SW480 (cell line): ENCODE measurements around the gene KRTAP19-3.

Source experiments
- DNase-seq: peaks from one replicate; pipeline ENCODE4 v3.0.0-alpha.2; 2016; ENCODE audit warnings: low spot score

KRTAP19-3 gene

DNA sequence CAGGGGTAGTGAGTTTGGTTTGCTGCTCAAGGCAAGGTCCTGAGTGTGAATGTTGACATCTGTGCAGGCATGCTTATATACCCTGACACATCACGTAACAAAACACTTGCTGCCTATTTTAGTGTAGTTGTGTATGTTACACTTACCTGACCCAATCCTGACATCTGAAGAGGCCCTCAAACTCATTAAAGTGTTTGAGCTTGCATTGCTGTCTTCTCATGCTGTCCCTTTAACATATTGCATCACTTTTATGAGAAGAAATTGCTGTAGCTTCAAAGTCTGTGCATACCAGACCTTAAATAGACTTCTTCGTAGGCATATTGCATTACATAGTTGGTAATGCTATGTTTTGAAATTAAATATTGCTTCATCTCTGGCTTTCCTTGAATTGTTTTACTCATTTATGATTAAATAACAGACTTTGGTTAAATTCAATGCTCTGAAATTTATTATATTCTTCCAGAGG is at the start of gene KRTAP19-3:
Gene KRTAP19-3, minus strand, starts transcription at position 51 of the 466 bp plus-strand sequence. CDS start 56 bp downstream, outside the sequence.
- DNase-seq: no peak

DNA sequence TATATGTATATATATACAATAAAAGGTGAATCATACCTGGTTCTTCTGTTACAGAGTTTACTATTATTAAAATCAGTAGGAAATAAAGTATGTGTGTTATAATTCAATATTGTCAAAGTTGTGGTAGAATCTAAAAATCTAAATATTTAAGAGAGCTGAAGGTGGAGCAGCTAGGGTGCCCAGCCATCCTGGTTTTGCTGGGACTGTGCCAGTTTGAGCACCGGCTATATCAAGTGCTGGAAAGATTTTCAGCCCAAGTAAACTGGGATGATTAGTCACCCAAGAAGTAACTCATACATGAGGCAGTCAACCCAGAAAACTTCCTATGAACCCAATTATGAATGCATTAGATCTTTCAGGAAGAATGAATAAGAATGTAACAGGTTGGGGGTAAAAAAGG is 27.1 kb upstream of the KRTAP19-3 start:
- DNase-seq: no peak

DNA sequence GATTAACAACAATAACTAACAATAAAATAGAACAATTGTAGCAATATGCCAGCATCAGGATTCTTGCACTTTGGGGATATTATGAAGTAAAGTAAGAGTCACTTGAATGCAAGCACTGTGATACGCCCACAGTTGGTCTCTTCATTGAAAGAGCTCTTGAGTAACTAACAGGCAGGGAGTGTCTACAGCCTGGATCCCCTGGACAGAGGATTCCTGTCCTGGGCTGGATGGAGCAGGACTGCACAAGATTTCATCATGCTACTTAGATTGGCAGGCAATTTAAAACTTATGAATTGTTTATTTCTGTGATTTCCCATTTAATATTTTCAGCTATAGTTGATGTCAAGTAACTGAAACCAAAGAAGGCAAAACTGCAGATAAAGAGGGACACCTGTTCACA is 23.9 kb upstream of the KRTAP19-3 start:
- no peak for DNase-seq

GRCh38 chr21:30505621-30506205 is 13.9 kb upstream of the KRTAP19-3 start:
- DNase-seq: peak; percentile 27

GRCh38 chr21:30502041-30502440 is 10.2 kb upstream of the KRTAP19-3 start, which contains the start of gene KRTAP19-5:
Gene KRTAP19-5, minus strand, starts transcription at chr21:30502141. Its CDS starts 51 bp downstream, at chr21:30502090.
- DNase-seq: peak; percentile 33

- DNase-seq: no peak
These were observed 5.3 kb upstream of the KRTAP19-3 start, which contains the start of gene KRTAP19-4 for GRCh38 chr21:30497065-30497464. Gene KRTAP19-4, minus strand, starts transcription at chr21:30497165. Its CDS starts 55 bp downstream, at chr21:30497110.

- DNase-seq: no peak
These were observed 4.5 kb downstream of the KRTAP19-3 start, which contains the start of gene KRTAP19-2 for GRCh38 chr21:30487336-30487735. Gene KRTAP19-2, minus strand, starts transcription at chr21:30487436. Its CDS starts 88 bp downstream, at chr21:30487348.

DNA sequence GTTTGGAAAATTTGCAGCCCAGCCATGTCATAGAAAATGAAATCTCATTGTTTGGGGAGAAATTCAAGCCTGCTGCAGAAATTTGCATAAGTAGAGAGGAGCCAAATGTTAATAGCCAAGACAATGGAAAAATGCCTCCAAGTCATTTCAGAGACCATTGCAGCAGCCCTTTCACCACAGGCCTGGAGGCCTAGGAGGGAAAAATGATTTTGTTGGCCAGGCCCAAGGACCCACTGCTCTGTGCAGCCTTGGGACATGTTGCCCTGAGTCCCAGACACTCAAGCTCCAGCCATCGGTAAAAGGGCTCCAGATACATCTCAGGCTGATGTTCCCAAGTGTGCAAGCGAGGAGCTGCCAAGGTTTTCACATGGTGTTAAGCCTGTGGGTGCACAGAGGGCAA is 5.6 kb downstream of the KRTAP19-3 start:
- DNase-seq: no peak

DNA sequence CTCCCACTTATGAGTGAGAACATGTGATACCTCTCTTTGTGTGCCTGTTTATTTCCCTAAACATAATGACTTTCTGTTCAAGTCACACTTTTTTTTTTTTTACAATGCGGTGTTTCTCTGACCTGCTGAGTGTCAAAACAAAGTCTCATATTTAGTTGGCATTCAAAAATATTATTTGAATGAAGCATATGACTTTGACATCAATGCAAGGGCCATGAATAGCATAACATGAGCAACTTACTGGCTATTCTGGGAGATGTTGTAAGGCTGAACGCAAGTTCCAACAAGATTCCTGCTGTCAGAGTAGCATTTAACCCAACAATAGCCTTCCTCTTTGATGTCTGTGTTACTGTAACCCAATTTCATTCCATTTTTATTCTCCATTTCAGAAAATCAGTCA is 9.7 kb downstream of the KRTAP19-3 start:
- DNase-seq: no peak

- DNase-seq: no peak
These were observed 11.7 kb downstream of the KRTAP19-3 start, which contains the start of gene KRTAP19-1 for GRCh38 chr21:30480145-30480544. Gene KRTAP19-1, minus strand, starts transcription at chr21:30480367. Its CDS starts 50 bp downstream, at chr21:30480317.

DNA sequence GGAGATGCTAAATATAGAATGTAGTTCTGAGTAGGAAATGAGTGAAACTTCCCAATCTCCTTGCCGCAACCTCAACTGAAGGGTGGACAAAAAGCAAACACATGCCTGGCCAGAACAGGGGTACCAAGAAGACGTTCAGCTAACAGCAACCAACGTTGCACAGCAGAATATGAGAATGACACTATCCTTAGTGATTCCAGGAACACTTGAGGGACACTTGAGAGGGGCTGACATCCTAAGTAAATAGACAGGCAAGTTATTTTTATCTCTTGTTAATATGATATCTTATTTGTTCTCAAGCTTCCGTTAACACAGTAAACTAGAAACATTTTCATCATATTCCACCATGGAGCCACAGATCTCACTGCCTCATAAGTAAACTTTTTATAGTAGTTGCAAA is 12.6 kb downstream of the KRTAP19-3 start:
- DNase-seq: no peak

DNA sequence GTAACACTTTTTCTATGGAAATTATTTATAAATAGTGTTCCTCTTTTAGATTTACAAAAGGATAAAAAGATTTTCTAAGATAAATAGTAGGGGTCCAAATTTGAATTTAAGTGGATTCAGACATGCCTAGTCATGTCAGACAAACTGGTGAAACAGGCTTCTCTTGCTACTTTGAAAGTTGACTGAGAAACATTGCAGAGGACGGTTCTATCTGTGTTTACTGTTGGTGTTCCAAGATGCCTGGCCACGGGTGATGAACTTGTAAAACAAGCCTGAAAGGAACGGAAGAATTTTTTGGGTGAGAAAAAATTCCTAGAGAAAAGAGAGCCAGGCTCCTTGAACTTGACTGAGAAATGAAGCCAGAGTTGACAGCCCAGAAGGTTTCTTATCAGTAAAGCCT is 13.8 kb downstream of the KRTAP19-3 start:
- DNase-seq: no peak

GRCh38 chr21:30468900-30469714 is 22.7 kb downstream of the KRTAP19-3 start:
- no peak for DNase-seq

DNA sequence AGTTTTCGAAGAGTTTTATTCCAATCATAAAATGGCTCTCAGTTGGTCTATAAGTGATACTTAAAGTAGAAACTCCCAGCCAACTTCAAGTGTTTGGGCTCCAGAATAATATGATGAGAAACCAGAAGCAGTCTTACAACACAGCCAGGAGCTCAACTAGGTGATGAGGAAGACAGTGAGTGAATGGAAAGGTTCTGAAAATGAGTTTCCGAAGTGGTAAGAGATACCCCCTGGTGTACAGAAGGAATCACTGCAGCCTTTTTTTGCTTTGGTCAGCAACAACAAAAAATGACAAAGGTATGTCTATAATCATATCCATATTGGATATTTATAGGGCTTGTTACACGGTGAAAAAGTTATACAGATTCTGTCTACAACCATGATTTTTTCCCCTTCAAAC is 28.1 kb downstream of the KRTAP19-3 start:
- peak; percentile 37 for DNase-seq

- no peak for DNase-seq
These were observed 43.3 kb downstream of the KRTAP19-3 start for GRCh38 chr21:30448514-30448913.

- no peak for DNase-seq
These were observed 44.8 kb downstream of the KRTAP19-3 start for GRCh38 chr21:30447056-30447455.

DNA sequence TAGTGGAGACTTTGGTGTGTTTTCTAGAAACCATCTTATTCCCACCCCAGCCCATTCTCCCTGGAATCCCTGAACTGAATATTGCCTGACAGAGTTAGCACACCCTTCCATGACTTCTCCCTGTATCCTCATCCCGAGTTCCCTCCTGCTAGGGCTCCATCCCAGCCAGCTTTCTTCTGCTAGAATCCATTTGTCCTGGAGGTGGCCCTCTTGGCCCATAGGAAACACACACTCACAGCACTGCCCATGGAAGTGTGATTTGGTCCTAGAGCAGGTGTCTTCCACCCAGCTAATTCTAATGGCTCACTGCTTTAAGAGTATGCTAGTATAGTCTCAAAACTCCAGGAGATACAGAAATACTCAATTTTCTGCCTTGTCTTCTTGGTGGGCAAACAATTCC is 47.6 kb downstream of the KRTAP19-3 start:
- no peak for DNase-seq

DNA sequence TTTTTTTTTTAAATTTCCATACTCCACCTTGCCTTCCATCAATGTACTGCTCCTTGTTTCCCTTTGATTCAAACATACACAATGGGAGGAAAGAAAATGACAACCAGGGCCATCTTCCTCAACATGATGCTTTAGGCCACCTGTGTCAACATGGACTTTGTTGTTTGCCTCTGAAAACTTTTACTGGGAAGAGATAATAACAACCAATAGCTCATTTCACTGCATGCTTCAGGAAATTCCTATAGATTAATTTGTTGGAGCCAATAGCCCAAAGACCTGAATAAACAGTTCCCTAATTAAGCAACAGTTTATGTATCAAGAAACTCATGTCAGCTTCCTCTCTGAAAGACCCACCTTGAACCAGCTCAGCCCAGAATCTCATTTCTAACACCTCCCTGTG is 48.6 kb downstream of the KRTAP19-3 start:
- DNase-seq: no peak
